ENCODE data around the gene BHLHE41.

DNA sequence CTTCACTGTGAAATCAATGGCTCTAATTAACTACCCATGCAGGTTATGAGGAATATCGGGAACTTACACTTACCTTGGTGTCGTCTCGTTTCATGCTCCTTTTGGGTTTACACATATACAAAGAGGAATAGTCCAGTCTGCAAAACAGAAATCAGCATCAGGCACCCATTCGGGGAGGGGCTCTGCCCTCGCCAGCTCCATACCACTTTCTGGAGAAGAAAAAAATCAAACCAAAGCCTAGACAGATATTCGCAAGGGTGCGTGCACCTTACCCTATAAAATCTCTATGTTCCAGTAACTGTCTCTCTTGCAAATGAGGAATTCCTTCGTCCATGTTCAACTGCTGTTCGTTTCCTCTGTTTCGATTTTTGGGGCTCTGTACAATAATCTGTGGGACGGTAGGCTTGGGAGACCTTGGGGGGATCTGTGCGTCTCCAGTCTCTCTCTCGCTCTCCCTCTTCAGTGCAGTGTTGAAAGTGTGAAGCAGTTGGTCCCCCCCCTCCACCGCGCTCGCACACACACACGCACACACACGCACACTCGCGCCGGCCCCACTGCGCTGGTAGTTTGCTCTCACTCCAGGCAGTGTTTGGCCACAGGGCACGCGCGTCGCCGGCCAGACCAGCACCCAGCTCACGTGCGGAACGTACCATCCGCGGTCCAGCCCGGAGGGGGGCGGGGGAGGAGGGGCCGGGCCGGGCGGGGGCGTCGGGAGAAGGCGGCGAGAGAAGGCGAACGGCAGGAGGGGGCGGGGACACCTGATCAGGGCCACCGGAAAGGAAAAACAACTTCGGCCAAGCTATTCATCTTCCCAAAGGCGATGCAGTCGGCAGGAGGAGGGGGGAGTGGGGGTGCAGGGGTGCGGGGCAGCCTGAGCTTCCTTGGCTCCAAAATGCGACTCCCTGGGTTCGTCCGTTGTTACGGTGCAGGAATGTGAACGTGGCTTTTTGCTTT, at the start of gene BHLHE41:
- TF ChIP-seq, protein P1, sequence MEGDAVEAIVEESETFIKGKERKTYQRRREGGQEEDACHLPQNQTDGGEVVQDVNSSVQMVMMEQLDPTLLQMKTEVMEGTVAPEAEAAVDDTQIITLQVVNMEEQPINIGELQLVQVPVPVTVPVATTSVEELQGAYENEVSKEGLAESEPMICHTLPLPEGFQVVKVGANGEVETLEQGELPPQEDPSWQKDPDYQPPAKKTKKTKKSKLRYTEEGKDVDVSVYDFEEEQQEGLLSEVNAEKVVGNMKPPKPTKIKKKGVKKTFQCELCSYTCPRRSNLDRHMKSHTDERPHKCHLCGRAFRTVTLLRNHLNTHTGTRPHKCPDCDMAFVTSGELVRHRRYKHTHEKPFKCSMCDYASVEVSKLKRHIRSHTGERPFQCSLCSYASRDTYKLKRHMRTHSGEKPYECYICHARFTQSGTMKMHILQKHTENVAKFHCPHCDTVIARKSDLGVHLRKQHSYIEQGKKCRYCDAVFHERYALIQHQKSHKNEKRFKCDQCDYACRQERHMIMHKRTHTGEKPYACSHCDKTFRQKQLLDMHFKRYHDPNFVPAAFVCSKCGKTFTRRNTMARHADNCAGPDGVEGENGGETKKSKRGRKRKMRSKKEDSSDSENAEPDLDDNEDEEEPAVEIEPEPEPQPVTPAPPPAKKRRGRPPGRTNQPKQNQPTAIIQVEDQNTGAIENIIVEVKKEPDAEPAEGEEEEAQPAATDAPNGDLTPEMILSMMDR (conservative IDR thresholded peaks at IDR 0.05), result no peak
- no peak for TF ChIP-seq ZFX (IDR thresholded peaks at IDR 0.05)

All from C4-2B (cell line).